Measurements from ENCODE around the gene RNF10.
"Not testable (repeated sequence)": the region's sequence is repeated elsewhere in the genome, so short reads cannot be mapped to it uniquely, and the experiment has no call there.

Gene RNF10

DNA sequence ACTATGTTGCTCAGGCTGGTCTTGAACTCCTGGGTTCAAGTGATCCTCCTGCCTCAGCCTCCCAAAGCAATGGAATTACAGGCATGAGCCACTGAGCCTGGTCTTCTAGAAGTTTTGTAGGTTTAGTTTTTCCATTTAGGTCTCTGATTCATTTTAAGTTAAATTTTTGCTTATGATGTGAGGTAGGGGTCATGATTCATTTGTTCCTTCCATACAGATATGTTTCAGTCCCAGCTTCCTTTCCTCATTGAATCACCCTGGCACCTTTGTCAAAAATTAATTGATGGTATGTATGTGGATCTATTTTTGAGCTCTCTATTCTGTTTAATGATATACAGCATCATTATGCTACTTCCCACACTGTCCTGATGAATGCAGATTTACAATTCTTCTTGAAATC is 80.7 kb downstream of the RNF10 start:
- no peak for DNase-seq (ENCODE audit: low read depth in 2 of 2)

DNA sequence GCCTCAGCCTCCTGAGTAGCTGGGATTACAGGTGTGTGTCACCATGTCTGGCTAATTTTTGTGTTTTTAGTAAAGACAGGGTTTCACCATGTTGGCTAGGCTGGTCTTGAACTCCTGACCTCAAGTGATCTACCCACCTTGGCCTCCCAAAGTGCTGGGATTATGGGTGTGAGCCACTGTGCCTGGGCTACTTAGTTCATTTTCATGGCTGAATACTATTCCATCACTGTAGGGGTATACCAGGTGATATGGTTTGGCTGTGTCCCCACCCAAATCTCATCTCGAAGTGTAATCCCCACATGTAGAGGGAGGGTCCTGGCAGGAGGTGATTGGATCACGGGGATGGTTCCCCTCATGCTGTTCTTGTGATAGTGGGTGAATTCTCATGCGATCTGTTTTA is 83.0 kb downstream of the RNF10 start:
- not testable (repeated sequence) for DNase-seq (ENCODE audit: low read depth in 2 of 2)

- not testable (repeated sequence) for DNase-seq (ENCODE audit: low read depth in 2 of 2)
Measured at GRCh38 chr12:120617767-120618166, 83.6 kb downstream of the RNF10 start.

DNA sequence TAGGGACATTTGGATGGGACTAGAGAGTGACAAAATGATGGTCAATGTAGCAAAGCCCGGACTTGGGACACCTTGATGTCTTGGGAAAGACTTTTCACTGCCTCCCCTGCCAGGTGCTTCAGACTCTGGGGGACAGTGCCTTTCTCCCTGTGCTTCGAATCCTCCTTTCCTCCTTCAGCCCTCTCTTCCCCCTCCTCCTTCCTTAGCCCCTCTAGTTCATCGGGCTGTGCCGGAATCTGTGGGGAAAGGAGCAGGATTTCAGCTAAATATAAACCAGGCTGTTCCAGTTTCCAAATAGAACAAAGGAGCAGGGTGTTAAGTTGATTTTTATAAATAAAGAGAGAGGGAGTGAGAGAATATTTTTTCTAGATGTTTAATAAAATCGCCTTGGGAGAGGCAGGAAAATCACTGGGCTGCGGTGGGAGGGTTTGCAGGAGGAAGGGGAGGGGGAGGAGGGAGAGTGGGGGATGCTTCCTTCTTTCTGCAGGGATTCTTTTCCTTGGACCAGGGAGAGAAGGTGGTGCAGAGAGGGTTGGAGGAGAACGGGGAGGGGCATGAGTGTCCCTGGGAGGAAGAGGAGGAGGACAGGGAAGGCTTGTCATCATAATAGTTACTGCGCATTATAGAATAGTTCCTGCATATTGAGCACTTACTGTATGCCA is 84.9 kb downstream of the RNF10 start:
- DNase-seq (ENCODE audit: low read depth in 2 of 2) = no peak

- no peak for DNase-seq (ENCODE audit: low read depth in 2 of 2)
Measured at GRCh38 chr12:120620624-120621023, 86.5 kb downstream of the RNF10 start.

DNA sequence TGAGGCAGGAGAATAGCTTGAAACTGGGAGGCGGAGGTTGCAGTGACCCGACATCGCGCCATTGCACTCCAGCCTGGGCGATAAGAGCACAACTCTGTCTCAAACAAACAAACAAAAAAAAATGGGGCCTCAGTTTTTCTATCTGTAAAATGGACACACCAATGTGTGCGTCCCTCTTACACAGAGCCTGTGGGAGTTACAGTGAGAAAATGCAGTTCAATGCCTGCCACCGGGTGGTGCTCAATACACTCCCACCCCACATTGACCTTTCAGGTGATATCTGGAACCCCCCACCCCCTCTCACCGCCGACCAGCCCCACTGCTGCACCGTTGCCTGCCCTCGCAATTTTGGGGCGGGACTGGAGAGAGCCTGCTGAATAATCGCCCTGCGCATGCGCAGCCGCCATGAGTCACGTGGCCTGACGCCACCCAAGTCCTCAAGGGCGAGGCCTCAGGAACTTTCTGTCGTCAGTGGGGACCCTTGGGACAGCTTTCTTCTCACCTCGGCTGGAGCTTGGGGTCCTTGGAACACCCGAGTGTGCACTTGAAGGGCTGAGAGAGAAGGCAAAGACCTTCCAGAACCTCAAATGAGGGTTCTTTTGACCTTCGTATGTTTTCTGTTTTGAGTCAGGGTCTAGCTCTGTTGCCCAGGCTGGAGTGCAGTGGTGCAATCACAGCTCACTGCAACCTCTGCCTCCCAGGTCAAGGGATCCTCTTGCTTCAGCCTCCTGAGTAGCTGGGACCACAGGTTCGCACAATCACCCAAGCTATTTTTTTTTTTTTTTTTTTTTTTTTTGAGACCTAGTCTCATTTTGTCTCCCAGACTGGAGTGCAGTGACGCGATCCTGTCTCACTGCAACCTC is 91.6 kb downstream of the RNF10 start:
- DNase-seq (ENCODE audit: low read depth in 2 of 2) = no peak

Data from fibroblast of skin of left quadriceps (primary cell).